Measurements from ENCODE around the gene TNS3. TPM values are rescaled to one million over a fixed set of nuclear protein-coding genes. Genes with fewer than 3 reads are reported as not detected.

Gene TNS3
- total and polyA plus RNA-seq, 2 donors (not counting 3 experiments of a cell fraction or from before 2014, with no cell fraction given), result 10.4 to 45.1 TPM

- Histone ChIP-seq H3K9me1 (replicated peaks; ENCODE audit: control insufficient read depth, extremely low read depth, insufficient read depth, low read length) (no peaks in the 10 kb centered on the region), H4K20me1 (replicated peaks; ENCODE audit: control insufficient read depth, extremely low read depth, insufficient read depth, low read length) (no peaks in the 10 kb centered on the region), H3K4me2 (ENCODE audit: insufficient read depth, low read length) (no peak overlapping the region), H2AFZ (ENCODE audit: low read depth, low read length) (no peak overlapping the region), H3K27ac (ENCODE audit: insufficient read depth, low read depth, low read length) (no peak overlapping the region), H3K4me1 (ENCODE audit: control insufficient read depth, extremely low read depth, insufficient read depth, low read length) (no peaks in the 10 kb centered on the region), H3K9me3 (replicated peaks; ENCODE audit: control insufficient read depth, insufficient read depth, low read length) (no peaks in the 10 kb centered on the region), H3K36me3 (ENCODE audit: control insufficient read depth in 2 of 2, extremely low read depth in 1 of 2, insufficient read depth in 2 of 2, low read length in 2 of 2) (no peaks in the 10 kb centered on the region), H3K27me3 (ENCODE audit: control insufficient read depth in 2 of 2, insufficient read depth in 2 of 2, low read length in 2 of 2) (no peaks in the 10 kb centered on the region), H3K79me2 (ENCODE audit: control insufficient read depth, insufficient read depth, low read length) (peaks cover 7% of the 10 kb centered on the region), H3K9ac (replicated peaks; ENCODE audit: extremely low read depth, insufficient read depth, low read length) (no peak overlapping the region), H3K4me3 (replicated peaks in 1 of 3; ENCODE audit: insufficient read depth in 1 of 3, low read depth in 1 of 3, low read length in 3 of 3) (no peak overlapping the region)
- no TSS peak for BruUV-seq (replicated peaks)
- dilution Hi-C loops (cut with MboI; ENCODE audit: extremely low pct_ligation_motif_present, low sequenced_read_pairs), result no loop called here
- peak; percentile 48 for FAIRE-seq
- no peak for TF ChIP-seq POLR2AphosphoS5 (IDR thresholded peaks at IDR 0.05; ENCODE audit: insufficient read depth, low read depth, low read length)
- no peak for TF ChIP-seq JUN (IDR thresholded peaks at IDR 0.05; ENCODE audit: borderline replicate concordance, insufficient read depth, insufficient read length, low read depth)
- no peak for TF ChIP-seq CTCF (IDR thresholded peaks at IDR 0.05; ENCODE audit: extremely low read depth in 1 of 2, insufficient read depth in 1 of 2, low read depth in 1 of 2, low read length in 2 of 2)
- no peak for TF ChIP-seq MYC (IDR thresholded peaks at IDR 0.05; ENCODE audit: low read depth, low read length)
- TF ChIP-seq EZH2 (IDR thresholded peaks at IDR 0.05; ENCODE audit: borderline replicate concordance, low read depth, low read length, severe bottlenecking), result no peak
- no peak for TF ChIP-seq POLR2A (IDR thresholded peaks at IDR 0.05; ENCODE audit: low read depth, low read length)
- TF ChIP-seq MAX (IDR thresholded peaks at IDR 0.05; ENCODE audit: insufficient read depth, insufficient read length), result no peak
- no peak for TF ChIP-seq FOS (IDR thresholded peaks at IDR 0.05; ENCODE audit: borderline replicate concordance, insufficient read depth, low read length)
- TF ChIP-seq GATA2 (IDR thresholded peaks at IDR 0.05; ENCODE audit: insufficient read depth, insufficient read length, low read depth, low read length), result no peak
- no peak for DNase-seq (ENCODE audit: low read depth, low spot score)
- CTCF ChIA-PET, result no interaction called here
- intact Hi-C loops (cut with micrococcal nuclease), result no loop called here
- POLR2A ChIA-PET, result no interaction called here
Measured at GRCh38 chr7:47362984-47363383, 218.9 kb downstream of the TNS3 start.

Measured in endothelial cell of umbilical vein (primary cell).